ENCODE results near the gene RBM25.

RBM25 gene

DNA sequence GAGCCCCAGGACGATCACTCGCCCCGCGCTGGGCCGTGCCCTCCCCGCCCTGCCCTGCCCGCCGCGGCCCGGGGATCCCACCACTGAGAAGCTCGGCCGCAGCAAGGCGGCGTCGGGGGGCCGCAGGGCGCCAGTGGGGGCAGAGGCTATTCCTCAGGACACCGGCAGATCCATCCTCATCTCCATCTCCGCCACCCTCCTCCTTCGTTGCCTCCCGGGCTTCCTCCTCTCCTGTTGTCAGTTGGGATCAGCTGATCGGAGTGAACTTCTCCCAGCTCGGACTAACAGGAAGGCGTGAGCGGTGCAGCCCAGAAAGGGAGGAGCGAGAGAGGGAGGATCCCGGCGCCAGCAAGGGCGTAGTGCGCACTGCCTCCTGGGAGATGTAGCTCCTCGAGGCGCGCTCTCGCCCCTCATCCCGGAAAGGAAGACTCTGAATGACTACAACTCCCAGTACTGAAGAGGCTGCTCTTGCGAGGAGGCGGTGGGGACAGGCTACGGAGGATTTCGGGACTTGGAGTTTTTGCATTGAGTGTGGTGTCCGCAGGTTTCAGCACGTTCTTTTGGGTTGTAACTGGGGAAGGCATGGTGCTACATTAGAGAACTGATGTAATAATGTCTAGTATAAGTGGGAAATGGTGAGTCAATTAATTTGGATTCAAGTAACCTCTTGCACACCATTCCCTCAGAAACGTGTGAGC lies 31.3 kb upstream of the RBM25 start, which contains the start of gene ZFYVE1 (continued):
- no peak for TF ChIP-seq ZNF785 (tag by site-specific recombination; IDR thresholded peaks at IDR 0.05)
- no peak for TF ChIP-seq OVOL3 (tag by site-specific recombination; IDR thresholded peaks at IDR 0.05)
- TF ChIP-seq INSM2 (tag by site-specific recombination; IDR thresholded peaks at IDR 0.05): no peak
- no peak for TF ChIP-seq AEBP2 (tag by site-specific recombination; IDR thresholded peaks at IDR 0.05; ENCODE audit: borderline replicate concordance)
- TF ChIP-seq ZNF555 (tag by site-specific recombination; conservative IDR thresholded peaks at IDR 0.05): no peak
- no peak for TF ChIP-seq ZNF239 (tag by site-specific recombination; IDR thresholded peaks at IDR 0.05)
- TF ChIP-seq, protein P1, sequence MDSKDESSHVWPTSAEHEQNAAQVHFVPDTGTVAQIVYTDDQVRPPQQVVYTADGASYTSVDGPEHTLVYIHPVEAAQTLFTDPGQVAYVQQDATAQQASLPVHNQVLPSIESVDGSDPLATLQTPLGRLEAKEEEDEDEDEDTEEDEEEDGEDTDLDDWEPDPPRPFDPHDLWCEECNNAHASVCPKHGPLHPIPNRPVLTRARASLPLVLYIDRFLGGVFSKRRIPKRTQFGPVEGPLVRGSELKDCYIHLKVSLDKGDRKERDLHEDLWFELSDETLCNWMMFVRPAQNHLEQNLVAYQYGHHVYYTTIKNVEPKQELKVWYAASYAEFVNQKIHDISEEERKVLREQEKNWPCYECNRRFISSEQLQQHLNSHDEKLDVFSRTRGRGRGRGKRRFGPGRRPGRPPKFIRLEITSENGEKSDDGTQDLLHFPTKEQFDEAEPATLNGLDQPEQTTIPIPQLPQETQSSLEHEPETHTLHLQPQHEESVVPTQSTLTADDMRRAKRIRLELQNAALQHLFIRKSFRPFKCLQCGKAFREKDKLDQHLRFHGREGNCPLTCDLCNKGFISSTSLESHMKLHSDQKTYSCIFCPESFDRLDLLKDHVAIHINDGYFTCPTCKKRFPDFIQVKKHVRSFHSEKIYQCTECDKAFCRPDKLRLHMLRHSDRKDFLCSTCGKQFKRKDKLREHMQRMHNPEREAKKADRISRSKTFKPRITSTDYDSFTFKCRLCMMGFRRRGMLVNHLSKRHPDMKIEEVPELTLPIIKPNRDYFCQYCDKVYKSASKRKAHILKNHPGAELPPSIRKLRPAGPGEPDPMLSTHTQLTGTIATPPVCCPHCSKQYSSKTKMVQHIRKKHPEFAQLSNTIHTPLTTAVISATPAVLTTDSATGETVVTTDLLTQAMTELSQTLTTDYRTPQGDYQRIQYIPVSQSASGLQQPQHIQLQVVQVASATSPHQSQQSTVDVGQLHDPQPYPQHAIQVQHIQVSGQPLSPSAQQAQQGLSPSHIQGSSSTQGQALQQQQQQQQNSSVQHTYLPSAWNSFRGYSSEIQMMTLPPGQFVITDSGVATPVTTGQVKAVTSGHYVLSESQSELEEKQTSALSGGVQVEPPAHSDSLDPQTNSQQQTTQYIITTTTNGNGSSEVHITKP (tag by site-specific recombination; IDR thresholded peaks at IDR 0.05): peak; percentile 52
- TF ChIP-seq ZNF692 (tag by site-specific recombination; IDR thresholded peaks at IDR 0.05): peak; percentile 22
- TF ChIP-seq, protein P2, sequence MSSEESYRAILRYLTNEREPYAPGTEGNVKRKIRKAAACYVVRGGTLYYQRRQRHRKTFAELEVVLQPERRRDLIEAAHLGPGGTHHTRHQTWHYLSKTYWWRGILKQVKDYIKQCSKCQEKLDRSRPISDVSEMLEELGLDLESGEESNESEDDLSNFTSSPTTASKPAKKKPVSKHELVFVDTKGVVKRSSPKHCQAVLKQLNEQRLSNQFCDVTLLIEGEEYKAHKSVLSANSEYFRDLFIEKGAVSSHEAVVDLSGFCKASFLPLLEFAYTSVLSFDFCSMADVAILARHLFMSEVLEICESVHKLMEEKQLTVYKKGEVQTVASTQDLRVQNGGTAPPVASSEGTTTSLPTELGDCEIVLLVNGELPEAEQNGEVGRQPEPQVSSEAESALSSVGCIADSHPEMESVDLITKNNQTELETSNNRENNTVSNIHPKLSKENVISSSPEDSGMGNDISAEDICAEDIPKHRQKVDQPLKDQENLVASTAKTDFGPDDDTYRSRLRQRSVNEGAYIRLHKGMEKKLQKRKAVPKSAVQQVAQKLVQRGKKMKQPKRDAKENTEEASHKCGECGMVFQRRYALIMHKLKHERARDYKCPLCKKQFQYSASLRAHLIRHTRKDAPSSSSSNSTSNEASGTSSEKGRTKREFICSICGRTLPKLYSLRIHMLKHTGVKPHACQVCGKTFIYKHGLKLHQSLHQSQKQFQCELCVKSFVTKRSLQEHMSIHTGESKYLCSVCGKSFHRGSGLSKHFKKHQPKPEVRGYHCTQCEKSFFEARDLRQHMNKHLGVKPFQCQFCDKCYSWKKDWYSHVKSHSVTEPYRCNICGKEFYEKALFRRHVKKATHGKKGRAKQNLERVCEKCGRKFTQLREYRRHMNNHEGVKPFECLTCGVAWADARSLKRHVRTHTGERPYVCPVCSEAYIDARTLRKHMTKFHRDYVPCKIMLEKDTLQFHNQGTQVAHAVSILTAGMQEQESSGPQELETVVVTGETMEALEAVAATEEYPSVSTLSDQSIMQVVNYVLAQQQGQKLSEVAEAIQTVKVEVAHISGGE (tag by site-specific recombination; conservative IDR thresholded peaks at IDR 0.05; ENCODE audit: low read depth): peak; percentile 70
- no peak for TF ChIP-seq ZNF792 (tag by site-specific recombination; IDR thresholded peaks at IDR 0.05)
- TF ChIP-seq ZNF311 (tag by site-specific recombination; IDR thresholded peaks at IDR 0.05; ENCODE audit: borderline replicate concordance): no peak
- no peak for TF ChIP-seq GLI4 (tag by site-specific recombination; IDR thresholded peaks at IDR 0.05)
- peak; percentile 100 for TF ChIP-seq KLF8 (tag by site-specific recombination; IDR thresholded peaks at IDR 0.05)
- no peak for TF ChIP-seq ZNF529 (tag by site-specific recombination; IDR thresholded peaks at IDR 0.05; ENCODE audit: insufficient replicate concordance)
- TF ChIP-seq ZNF362 (tag by site-specific recombination; IDR thresholded peaks at IDR 0.05): no peak
- TF ChIP-seq ZFP3 (tag by site-specific recombination; IDR thresholded peaks at IDR 0.05; ENCODE audit: low read depth): no peak
- peak; percentile 98 for TF ChIP-seq ZBTB17 (tag by site-specific recombination; IDR thresholded peaks at IDR 0.05)
- TF ChIP-seq ZNF707 (tag by site-specific recombination; IDR thresholded peaks at IDR 0.05): no peak
- 0 out of 2 replicates have a peak, but pooled peaks have one; percentile 60 for TF ChIP-seq ZNF600 (tag by site-specific recombination; IDR thresholded peaks at IDR 0.05)
- peak; percentile 30; the same call in 1 of the 2 replicates for TF ChIP-seq ZNF24 (tag by site-specific recombination; IDR thresholded peaks at IDR 0.05)
- peak; percentile 98 for TF ChIP-seq ZNF76 (tag by site-specific recombination; IDR thresholded peaks at IDR 0.05; ENCODE audit: borderline replicate concordance, low read depth)
- TF ChIP-seq, protein P3, sequence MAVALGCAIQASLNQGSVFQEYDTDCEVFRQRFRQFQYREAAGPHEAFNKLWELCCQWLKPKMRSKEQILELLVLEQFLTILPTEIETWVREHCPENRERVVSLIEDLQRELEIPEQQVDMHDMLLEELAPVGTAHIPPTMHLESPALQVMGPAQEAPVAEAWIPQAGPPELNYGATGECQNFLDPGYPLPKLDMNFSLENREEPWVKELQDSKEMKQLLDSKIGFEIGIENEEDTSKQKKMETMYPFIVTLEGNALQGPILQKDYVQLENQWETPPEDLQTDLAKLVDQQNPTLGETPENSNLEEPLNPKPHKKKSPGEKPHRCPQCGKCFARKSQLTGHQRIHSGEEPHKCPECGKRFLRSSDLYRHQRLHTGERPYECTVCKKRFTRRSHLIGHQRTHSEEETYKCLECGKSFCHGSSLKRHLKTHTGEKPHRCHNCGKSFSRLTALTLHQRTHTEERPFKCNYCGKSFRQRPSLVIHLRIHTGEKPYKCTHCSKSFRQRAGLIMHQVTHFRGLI (tag by site-specific recombination; IDR thresholded peaks at IDR 0.05): no peak
- TF ChIP-seq ZNF292 (tag by site-specific recombination; IDR thresholded peaks at IDR 0.05; ENCODE audit: borderline replicate concordance, low read depth): no peak
- TF ChIP-seq ZNF394 (tag by site-specific recombination; IDR thresholded peaks at IDR 0.05; ENCODE audit: borderline replicate concordance): peak; percentile 70; the same call in 1 of the 2 replicates

Data from HEK293 (cell line).